Mesothelial cell of epicardium (in vitro differentiated cells): ENCODE measurements around the gene KPNA3. TPM values are rescaled to one million over a fixed set of nuclear protein-coding genes. Genes with fewer than 3 reads are reported as not detected.
"Not testable (repeated sequence)": the region's sequence is repeated elsewhere in the genome, so short reads cannot be mapped to it uniquely, and the experiment has no call there.

ENCODE experiments used
- DNase-seq, 2 experiments: peaks; one replicate each; pipeline ENCODE4 v3.0.0; 2021; ENCODE audit warnings: low spot score in 2 of 2; ENCODE audit not compliant: unreplicated experiment in 2 of 2
- H3K27ac Mint-ChIP-seq: 2 replicates; pipeline ENCODE4 v1.8.0; 2021; ENCODE audit warnings: mixed read lengths
- H3K27me3 Mint-ChIP-seq: 2 replicates; pipeline ENCODE4 v1.8.0; 2021; ENCODE audit warnings: low read depth, mixed read lengths
- H3K36me3 Mint-ChIP-seq: 2 replicates; pipeline ENCODE4 v1.8.0; 2021; ENCODE audit warnings: mixed read lengths
- H3K4me1 Mint-ChIP-seq: 2 replicates; pipeline ENCODE4 v1.8.0; 2021; ENCODE audit warnings: mixed read lengths
- H3K4me3 Mint-ChIP-seq: 2 replicates; pipeline ENCODE4 v1.8.0; 2021; ENCODE audit warnings: mild to moderate bottlenecking, moderate library complexity, mixed read lengths
- H3K9me3 Mint-ChIP-seq: 2 replicates; pipeline ENCODE4 v1.8.0; 2021; ENCODE audit warnings: mixed read lengths
- total RNA-seq: library from RNA; stranded (reverse); gene quantifications from 3 replicates; pipeline ENCODE4 v1.2.1, GENCODE V29; 2021
- TF ChIP-seq, protein P1 (sequence below): fragments of 200-600 bp; sonication (generic); IDR thresholded peaks from one replicate; pipeline ENCODE4 v1.5.0; 2021; ENCODE audit warnings: antibody characterized with exemption; ENCODE audit not compliant: unreplicated experiment

Gene KPNA3
- total RNA-seq, 1 donor from 2014 or later: 36.4 TPM

DNA sequence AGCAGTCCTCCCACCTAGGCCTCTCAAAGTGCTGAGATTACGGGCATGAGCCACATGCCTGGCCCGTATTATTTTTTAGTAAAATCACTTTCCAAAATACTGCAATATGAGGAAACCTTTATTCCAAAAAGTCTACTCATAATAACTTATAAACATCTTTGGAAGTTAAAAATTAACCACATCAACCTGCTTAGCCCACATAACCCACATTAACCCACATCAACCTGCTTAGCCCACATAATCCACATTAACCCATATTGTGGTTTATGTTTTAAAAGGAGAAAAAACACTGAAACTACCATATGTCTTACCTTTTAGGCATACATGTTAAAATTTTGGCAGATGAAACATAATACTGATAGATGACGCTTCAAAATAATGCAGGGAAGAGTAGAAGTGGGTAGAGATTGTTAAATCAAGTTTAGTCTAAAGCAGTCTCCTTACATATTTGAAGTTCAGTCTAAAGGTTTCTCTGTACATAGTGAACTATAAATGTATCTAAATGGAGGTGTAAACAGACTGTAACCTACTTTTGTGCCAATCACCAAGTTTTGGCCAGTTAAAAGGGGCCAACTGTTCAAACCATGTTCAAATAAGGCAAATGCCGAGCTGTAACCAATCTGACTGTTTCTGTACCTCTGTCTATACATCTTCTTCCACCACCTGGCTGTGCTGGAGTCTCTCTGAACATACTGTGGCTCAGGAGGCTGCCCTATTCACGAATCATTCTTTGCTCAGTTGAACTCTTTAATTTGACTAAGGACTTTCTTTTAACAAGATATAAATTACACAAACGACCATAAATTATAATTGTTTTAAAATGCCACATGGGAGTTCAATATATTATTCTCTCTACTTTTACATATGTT is 14.5 kb downstream of the KPNA3 start:
- H3K4me3 Mint-ChIP-seq: no peak overlapping the region
- DNase-seq: no peak
- no peaks in the 10 kb centered on the region for H3K9me3 Mint-ChIP-seq
- H3K4me1 Mint-ChIP-seq: peaks cover 5% of the 10 kb centered on the region
- H3K27me3 Mint-ChIP-seq: no peaks in the 10 kb centered on the region
- H3K36me3 Mint-ChIP-seq: no peaks in the 10 kb centered on the region
- TF ChIP-seq, protein P1, sequence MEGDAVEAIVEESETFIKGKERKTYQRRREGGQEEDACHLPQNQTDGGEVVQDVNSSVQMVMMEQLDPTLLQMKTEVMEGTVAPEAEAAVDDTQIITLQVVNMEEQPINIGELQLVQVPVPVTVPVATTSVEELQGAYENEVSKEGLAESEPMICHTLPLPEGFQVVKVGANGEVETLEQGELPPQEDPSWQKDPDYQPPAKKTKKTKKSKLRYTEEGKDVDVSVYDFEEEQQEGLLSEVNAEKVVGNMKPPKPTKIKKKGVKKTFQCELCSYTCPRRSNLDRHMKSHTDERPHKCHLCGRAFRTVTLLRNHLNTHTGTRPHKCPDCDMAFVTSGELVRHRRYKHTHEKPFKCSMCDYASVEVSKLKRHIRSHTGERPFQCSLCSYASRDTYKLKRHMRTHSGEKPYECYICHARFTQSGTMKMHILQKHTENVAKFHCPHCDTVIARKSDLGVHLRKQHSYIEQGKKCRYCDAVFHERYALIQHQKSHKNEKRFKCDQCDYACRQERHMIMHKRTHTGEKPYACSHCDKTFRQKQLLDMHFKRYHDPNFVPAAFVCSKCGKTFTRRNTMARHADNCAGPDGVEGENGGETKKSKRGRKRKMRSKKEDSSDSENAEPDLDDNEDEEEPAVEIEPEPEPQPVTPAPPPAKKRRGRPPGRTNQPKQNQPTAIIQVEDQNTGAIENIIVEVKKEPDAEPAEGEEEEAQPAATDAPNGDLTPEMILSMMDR: no peak
- H3K27ac Mint-ChIP-seq: no peak overlapping the region

DNA sequence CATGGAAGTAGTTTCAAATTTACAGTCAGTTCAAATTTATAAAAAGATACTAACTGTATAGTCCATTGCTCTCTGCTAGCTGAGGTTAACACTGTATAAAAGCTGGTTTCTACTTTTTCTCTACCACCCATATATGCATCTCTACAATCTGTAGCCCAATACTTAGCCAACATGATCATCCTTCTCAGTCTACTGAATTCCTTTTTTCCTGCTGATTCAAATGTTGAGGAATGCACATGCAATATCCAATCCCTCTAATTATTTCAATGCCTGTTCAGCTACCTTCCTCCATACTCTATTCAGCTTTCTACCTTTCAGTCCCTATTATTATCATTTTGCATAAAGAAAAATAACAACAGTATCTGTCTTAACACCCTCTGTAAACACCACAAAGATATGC is 15.6 kb downstream of the KPNA3 start:
- TF ChIP-seq, protein P1: no peak
- Mint-ChIP-seq H3K4me1 (peaks cover 5% of the 10 kb centered on the region), H3K36me3 (no peaks in the 10 kb centered on the region), H3K4me3 (no peak overlapping the region), H3K27ac (no peak overlapping the region), H3K27me3 (no peaks in the 10 kb centered on the region), H3K9me3 (peaks cover 4% of the 10 kb centered on the region)
- DNase-seq: no peak

DNA sequence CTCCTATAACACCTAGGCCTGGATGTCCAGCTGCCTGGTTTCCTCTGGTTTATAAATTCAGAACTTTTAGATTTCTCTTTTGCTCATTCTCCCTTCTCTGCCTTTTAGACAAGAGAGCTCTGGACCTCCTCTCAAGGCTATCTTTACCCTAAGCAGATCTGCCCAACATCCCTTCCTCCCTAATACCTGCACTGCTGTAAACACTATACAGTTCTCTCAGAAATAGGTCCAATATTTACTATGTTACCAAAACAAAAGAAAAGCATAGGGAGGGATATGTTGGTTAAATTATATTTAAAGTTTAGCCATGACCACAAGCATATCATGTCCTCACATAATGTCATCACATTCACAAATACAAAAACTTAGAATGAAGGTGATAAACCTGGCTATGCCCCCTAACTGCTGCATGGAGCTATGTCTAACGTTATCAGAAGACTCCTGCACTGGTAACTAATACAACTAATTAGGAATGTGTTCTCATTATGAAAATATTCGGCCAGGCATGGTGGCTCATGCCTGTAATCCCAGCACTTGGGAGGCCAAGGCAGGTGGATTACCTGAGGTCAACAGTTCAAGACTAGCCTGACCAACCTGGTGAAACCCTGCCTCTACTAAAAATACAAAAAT is 18.0 kb downstream of the KPNA3 start:
- DNase-seq: no peak
- H3K27ac Mint-ChIP-seq: no peak overlapping the region
- peaks cover 11% of the 10 kb centered on the region for H3K9me3 Mint-ChIP-seq
- no peak overlapping the region for H3K4me3 Mint-ChIP-seq
- TF ChIP-seq, protein P1: no peak
- H3K36me3 Mint-ChIP-seq: peaks cover 7% of the 10 kb centered on the region
- no peaks in the 10 kb centered on the region for H3K4me1 Mint-ChIP-seq
- no peaks in the 10 kb centered on the region for H3K27me3 Mint-ChIP-seq

DNA sequence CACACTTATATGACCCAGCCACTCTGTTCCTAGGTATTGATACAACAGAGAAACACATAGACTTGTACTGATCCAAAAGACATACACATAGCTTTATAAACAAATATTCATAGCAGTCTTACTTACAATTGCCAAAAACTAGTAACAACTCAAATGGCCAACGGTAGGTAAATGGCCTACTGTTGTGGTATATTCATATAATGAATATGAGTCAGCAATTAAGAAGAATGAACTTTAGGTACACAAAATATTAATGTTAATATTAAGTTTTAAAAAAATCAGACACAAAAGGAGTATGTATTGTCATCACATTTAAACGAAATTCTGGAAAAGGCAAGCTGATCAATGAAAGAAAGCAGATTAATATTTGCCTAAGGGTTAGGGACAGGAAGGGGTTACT is 19.7 kb downstream of the KPNA3 start:
- no peak overlapping the region for H3K4me3 Mint-ChIP-seq
- TF ChIP-seq, protein P1: no peak
- no peak for DNase-seq
- no peak overlapping the region for H3K27ac Mint-ChIP-seq
- H3K9me3 Mint-ChIP-seq: peaks cover 13% of the 10 kb centered on the region
- no peaks in the 10 kb centered on the region for H3K4me1 Mint-ChIP-seq
- peaks cover 7% of the 10 kb centered on the region for H3K36me3 Mint-ChIP-seq
- no peaks in the 10 kb centered on the region for H3K27me3 Mint-ChIP-seq

DNA sequence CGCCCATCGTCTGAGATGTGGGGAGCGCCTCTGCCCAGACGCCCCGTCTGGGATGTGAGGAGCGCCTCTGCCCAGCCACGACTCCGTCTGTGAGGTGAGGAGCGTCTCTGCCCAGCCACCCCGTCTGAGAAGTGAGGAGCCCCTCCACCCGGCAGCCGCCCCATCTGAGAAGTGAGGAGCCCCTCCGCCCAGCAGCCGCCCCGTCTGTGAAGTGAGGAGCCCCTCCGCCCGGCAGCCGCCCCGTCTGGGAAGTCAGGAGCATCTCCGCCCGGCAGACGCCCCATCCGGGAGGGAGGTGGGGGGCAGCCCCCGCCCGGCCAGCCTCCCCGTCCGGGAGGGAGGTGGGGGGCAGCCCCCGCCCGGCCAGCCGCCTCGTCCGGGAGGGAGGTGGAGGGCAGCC is 30.7 kb downstream of the KPNA3 start:
- not testable (repeated sequence) for DNase-seq, H3K4me3 Mint-ChIP-seq, H3K4me1 Mint-ChIP-seq, H3K27me3 Mint-ChIP-seq, H3K27ac Mint-ChIP-seq
- Mint-ChIP-seq H3K36me3 (peaks cover 49% of the 10 kb centered on the region), H3K9me3 (peaks cover 35% of the 10 kb centered on the region)

DNA sequence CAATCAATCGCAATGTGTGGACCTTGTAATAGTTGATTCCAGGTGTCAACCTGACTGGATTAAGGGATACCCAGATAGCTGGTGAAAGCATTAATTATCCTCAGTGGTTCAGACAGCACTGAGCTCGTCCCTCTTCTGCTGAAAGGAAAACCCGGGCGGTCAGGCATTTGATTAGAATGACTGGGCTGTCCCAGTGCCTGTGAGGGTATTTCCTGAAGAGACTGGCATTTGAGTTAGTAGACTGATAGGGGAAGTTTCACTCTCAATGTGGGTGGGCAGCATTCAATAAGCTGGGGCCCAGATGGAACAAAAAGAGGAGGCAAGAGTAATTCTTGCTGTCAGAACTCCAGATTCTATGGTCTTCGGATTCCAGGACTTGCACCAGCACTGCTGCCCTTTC is 31.9 kb downstream of the KPNA3 start:
- no peak for DNase-seq
- Mint-ChIP-seq H3K4me1 (no peaks in the 10 kb centered on the region), H3K27ac (no peak overlapping the region), H3K36me3 (peaks cover 49% of the 10 kb centered on the region), H3K4me3 (no peak overlapping the region), H3K27me3 (no peaks in the 10 kb centered on the region), H3K9me3 (peaks cover 35% of the 10 kb centered on the region)
- TF ChIP-seq, protein P1: no peak
